H1 (cell line): Measurements from ENCODE around the gene OR14K1. TPM values are rescaled to one million over a fixed set of nuclear protein-coding genes. Genes with fewer than 3 reads are reported as not detected.

Experiments used
- CTCF ChIA-PET: fragments of 300-600 bp; sonication (Branson Sonifier 250); formaldehyde crosslinking; loops from one replicate; lab custom pipeline; 2021; ENCODE audit not compliant: partially characterized antibody; lab: Charles Lee
- POLR2A ChIA-PET: fragments of 300-600 bp; sonication (Branson Sonifier 250); formaldehyde crosslinking; loops from one replicate; lab custom pipeline; 2021; ENCODE audit warnings: inconsistent platforms; ENCODE audit not compliant: partially characterized antibody; lab: Charles Lee
- DNase-seq, 2 experiments: peaks; one replicate each; pipeline versions ENCODE4 v3.0.0 to v3.0.0-alpha.2; 2010 to 2022; ENCODE audit warnings: low spot score in 2 of 2, low read depth in 1 of 2, mixed read lengths in 1 of 2
- FAIRE-seq: peaks from 2 replicates; lab custom pipeline; 2011; peaks lifted over from hg19 to GRCh38; lab: Jason Lieb, UNC
- H2AFZ ChIP-seq: 2 replicates; pipeline ENCODE4 v1.8.1; 2012; ENCODE audit warnings: low read length, inconsistent platforms
- H2AK5ac ChIP-seq: 2 replicates; pipeline ENCODE4 v1.6.1; 2013; ENCODE audit warnings: low read depth, low read length
- H2BK120ac ChIP-seq: replicated peaks from 2 replicates; pipeline ENCODE3; 2013; ENCODE audit warnings: low read depth, low read length, inconsistent platforms
- H2BK12ac ChIP-seq: 2 replicates; pipeline ENCODE4 v1.6.1; 2013; ENCODE audit warnings: low read depth, low read length
- H2BK15ac ChIP-seq: 2 replicates; pipeline ENCODE4 v1.6.1; 2013; ENCODE audit warnings: low read length
- H2BK20ac ChIP-seq: 2 replicates; pipeline ENCODE4 v1.6.1; 2013; ENCODE audit warnings: low read length
- H2BK5ac ChIP-seq: 2 replicates; pipeline ENCODE4 v1.6.1; 2013; ENCODE audit warnings: low read depth, low read length
- H3K14ac ChIP-seq: 2 replicates; pipeline ENCODE4 v1.6.1; 2013; ENCODE audit warnings: inconsistent platforms; ENCODE audit not compliant: insufficient read length
- H3K18ac ChIP-seq: 2 replicates; pipeline ENCODE4 v1.6.1; 2013; ENCODE audit warnings: low read length; ENCODE audit errors: extremely low read depth
- H3K23ac ChIP-seq: 2 replicates; pipeline ENCODE4 v1.6.1; 2013; ENCODE audit warnings: inconsistent platforms; ENCODE audit not compliant: insufficient read length
- H3K23me2 ChIP-seq: 2 replicates; pipeline ENCODE4 v1.6.1; 2013; ENCODE audit warnings: low read depth, low read length
- H3K27ac ChIP-seq: 2 replicates; pipeline ENCODE4 v1.6.1; 2011; ENCODE audit warnings: low read depth, low read length, inconsistent platforms
- H3K27me3 ChIP-seq, 4 experiments: replicated peaks in 1 of 4; 1 replicate in 1 of 4; 2 replicates in 3 of 4; pipeline versions ENCODE4 v1.6.1 to v1.8.1; 2011 to 2013; ENCODE audit warnings: low read length in 3 of 4, mild to moderate bottlenecking in 3 of 4, inconsistent platforms in 2 of 4, mixed read lengths in 2 of 4, moderate library complexity in 1 of 4; ENCODE audit not compliant: control insufficient read depth in 3 of 4, insufficient read depth in 3 of 4; ENCODE audit errors: extremely low read depth in 1 of 4
- H3K36me3 ChIP-seq, 4 experiments: 2 replicates each; pipeline versions ENCODE4 v1.6.1 to v1.8.1; 2011 to 2013; ENCODE audit warnings: mild to moderate bottlenecking in 4 of 4, low read length in 3 of 4, moderate library complexity in 2 of 4, control low read depth in 1 of 4, inconsistent platforms in 1 of 4; ENCODE audit not compliant: insufficient read depth in 4 of 4, control insufficient read depth in 2 of 4
- H3K4ac ChIP-seq: replicated peaks from 2 replicates; pipeline ENCODE3; 2013; ENCODE audit warnings: low read length, low read depth, mixed read lengths, inconsistent platforms; ENCODE audit not compliant: insufficient read length
- H3K4me1 ChIP-seq, 4 experiments: replicated peaks in 1 of 4; 1 replicate in 1 of 4; 2 replicates in 3 of 4; pipeline versions ENCODE4 v1.6.1 to v1.8.1; 2011 to 2013; ENCODE audit warnings: low read length in 3 of 4, inconsistent platforms in 2 of 4, mixed read lengths in 1 of 4; ENCODE audit not compliant: insufficient read depth in 4 of 4, control insufficient read depth in 3 of 4
- H3K4me2 ChIP-seq, 2 experiments: 2 replicates each; pipeline versions ENCODE4 v1.6.1 to v1.8.1; 2011 to 2013; ENCODE audit warnings: low read depth in 2 of 2, low read length in 2 of 2, control low read depth in 1 of 2, inconsistent platforms in 1 of 2, mild to moderate bottlenecking in 1 of 2; ENCODE audit not compliant: insufficient read depth in 1 of 2
- H3K4me3 ChIP-seq, 4 experiments: fragments of 200-600, 300-600 bp in 1 of 4; sonication (generic), shearing (Covaris generic), sonication (Bioruptor Twin) in 1 of 4; 2 replicates each; pipeline versions ENCODE4 v1.5.1 to v1.8.1; 2011 to 2016; ENCODE audit warnings: low read length in 4 of 4, low read depth in 3 of 4, control low read depth in 2 of 4, inconsistent platforms in 2 of 4, mild to moderate bottlenecking in 2 of 4, mixed read lengths in 1 of 4, moderate library complexity in 1 of 4; ENCODE audit not compliant: insufficient read depth in 2 of 4; ENCODE audit errors: extremely low read depth in 1 of 4
- H3K56ac ChIP-seq: replicated peaks from 2 replicates; pipeline ENCODE3; 2013; ENCODE audit warnings: low read depth, mild to moderate bottlenecking, mixed read lengths, low read length, inconsistent platforms; ENCODE audit not compliant: insufficient read length
- H3K79me1 ChIP-seq: 2 replicates; pipeline ENCODE4 v1.6.1; 2013; ENCODE audit warnings: low read depth, low read length, control low read depth
- H3K79me2 ChIP-seq, 2 experiments: 2 replicates each; pipeline versions ENCODE4 v1.6.1 to v1.8.1; 2012 to 2013; ENCODE audit warnings: low read length in 2 of 2, mild to moderate bottlenecking in 2 of 2, inconsistent platforms in 1 of 2; ENCODE audit not compliant: insufficient read depth in 2 of 2, control insufficient read depth in 1 of 2
- H3K9ac ChIP-seq, 4 experiments: replicated peaks in 1 of 4; 1 replicate in 1 of 4; 2 replicates in 3 of 4; pipeline versions ENCODE4 v1.6.1 to v1.8.1; 2011 to 2013; ENCODE audit warnings: low read depth in 3 of 4, low read length in 3 of 4, control low read depth in 2 of 4, mild to moderate bottlenecking in 2 of 4, moderate library complexity in 2 of 4, inconsistent platforms in 1 of 4; ENCODE audit errors: extremely low read depth in 1 of 4
- H3K9me3 ChIP-seq, 2 experiments: 2 replicates each; pipeline versions ENCODE4 v1.6.1 to v1.8.1; 2012 to 2013; ENCODE audit warnings: mild to moderate bottlenecking in 2 of 2, moderate library complexity in 2 of 2, control low read depth in 1 of 2, inconsistent platforms in 1 of 2, low read depth in 1 of 2, low read length in 1 of 2, mixed read lengths in 1 of 2; ENCODE audit not compliant: insufficient read depth in 2 of 2
- H4K20me1 ChIP-seq, 2 experiments: replicated peaks in 1 of 2; 2 replicates each; pipeline versions ENCODE3 to v1.8.1; 2011 to 2013; ENCODE audit warnings: inconsistent platforms in 2 of 2, low read length in 2 of 2, mild to moderate bottlenecking in 1 of 2; ENCODE audit not compliant: insufficient read depth in 2 of 2, control insufficient read depth in 1 of 2
- H4K5ac ChIP-seq: 2 replicates; pipeline ENCODE4 v1.6.1; 2013; ENCODE audit warnings: low read length, low read depth, mixed read lengths, inconsistent platforms; ENCODE audit not compliant: insufficient read length
- H4K8ac ChIP-seq: 2 replicates; pipeline ENCODE4 v1.8.0; 2013; ENCODE audit warnings: mild to moderate bottlenecking, moderate library complexity, low read length, inconsistent platforms; ENCODE audit not compliant: insufficient read depth; ENCODE audit errors: extremely low read depth
- H4K91ac ChIP-seq: replicated peaks from 2 replicates; pipeline ENCODE3; 2013; ENCODE audit warnings: low read length, mixed read lengths, inconsistent platforms; ENCODE audit not compliant: insufficient read length
- BCL11A ChIP-seq, 2 experiments: IDR thresholded peaks; one replicate each; pipeline ENCODE4 v1.6.1; 2011; ENCODE audit warnings: low read depth in 2 of 2, low read length in 2 of 2, mild to moderate bottlenecking in 2 of 2
- EP300 ChIP-seq, 2 experiments: IDR thresholded peaks; 1 replicate in 1 of 2; 2 replicates in 1 of 2; pipeline ENCODE4 v1.6.1; 2011 to 2012; ENCODE audit warnings: low read depth in 2 of 2, low read length in 2 of 2, mild to moderate bottlenecking in 2 of 2, borderline replicate concordance in 1 of 2, inconsistent platforms in 1 of 2, moderate library complexity in 1 of 2
- POLR2AphosphoS5 ChIP-seq: IDR thresholded peaks from 2 replicates; pipeline ENCODE4 v1.6.1; 2011; ENCODE audit warnings: low read depth, low read length
- RFX5 ChIP-seq: IDR thresholded peaks from 2 replicates; pipeline ENCODE4 v1.6.1; 2011; ENCODE audit warnings: low read depth, low read length, improper control_type of control experiment, borderline replicate concordance
- SAP30 ChIP-seq: fragments of 300-600 bp; sonication (generic); IDR thresholded peaks from 2 replicates; pipeline ENCODE4 v1.7.1; 2012; ENCODE audit warnings: low read length, moderate library complexity, mild to moderate bottlenecking, inconsistent platforms; ENCODE audit not compliant: insufficient read depth, insufficient replicate concordance
- WGBS, 2 experiments: shearing (Covaris generic) in 1 of 2; methylation state at CpG; one replicate each; pipeline versions ENCODE4 v1.1.6 to v1.1.7; 2013 to 2015; ENCODE audit warnings: low lambda C conversion rate in 2 of 2, mixed read lengths in 2 of 2, inconsistent platforms in 1 of 2, low coverage in 1 of 2, missing lambda C conversion rate in 1 of 2; ENCODE audit not compliant: insufficient replicate concordance in 2 of 2, insufficient coverage in 1 of 2, insufficient read length in 1 of 2; ENCODE audit errors: extremely low coverage in 1 of 2, missing lambda C conversion rate in 1 of 2; 5-methylcytosine and 5-hydroxymethylcytosine counted together
- polyA plus RNA-seq, 7 experiments: library from polyadenylated mRNA; depleted of rRNA in 3 of 7; stranded (reverse) in 5 of 7; unstranded in 2 of 7; fragments of >200 nt in 5 of 7; fragments of 200-250 nt in 2 of 7; gene quantifications; 1 replicate in 5 of 7; 2 replicates in 1 of 7; 4 replicates in 1 of 7; pipeline versions ENCODE4 v1.2.1 to v1.2.3, GENCODE V29; 2011 to 2013; ENCODE audit warnings: missing spikeins in 2 of 7, mixed read lengths in 2 of 7
- total RNA-seq: library from RNA; stranded (reverse); fragmentation: NEBNext Ultra II Directional; extraction: Animal tissue kit (Norgen Biotek cat#: 25700); gene quantifications from 2 replicates; pipeline ENCODE4 v1.2.1, GENCODE V29; 2021

The OR14K1 gene
- total and polyA plus RNA-seq, 2 of the 8 experiments (the other 6 are each of a cell fraction or from before 2014, with no cell fraction given): not detected

DNA sequence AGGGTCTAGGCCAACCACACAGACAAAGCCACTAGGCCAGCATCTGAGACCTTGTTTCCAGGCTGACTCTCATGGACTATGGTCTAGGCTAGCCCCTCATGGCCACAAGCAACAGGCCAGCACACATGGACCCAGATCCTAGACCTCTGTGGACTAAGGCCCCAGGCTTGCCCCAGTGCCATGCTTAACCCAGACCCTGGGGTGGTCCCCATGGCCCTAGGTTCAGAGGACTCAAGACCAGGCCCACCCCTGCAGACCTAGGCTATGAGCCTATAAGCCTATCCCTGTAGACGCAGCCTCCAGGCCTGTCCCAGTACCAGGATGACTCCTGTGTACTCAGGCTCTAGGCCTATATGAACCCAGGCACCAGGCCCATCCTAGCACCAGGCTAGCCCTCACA lies 11.5 kb downstream of the OR14K1 start:
- no peak overlapping the region; the same call in 1 of the 2 replicates for H2BK5ac ChIP-seq
- no peaks in the 10 kb centered on the region for H3K4me1 ChIP-seq
- H3K4me2 ChIP-seq: no peak overlapping the region
- H4K5ac ChIP-seq: no peak overlapping the region
- no peak overlapping the region for H3K4me3 ChIP-seq
- H2BK120ac ChIP-seq: no peak overlapping the region
- H2BK12ac ChIP-seq: no peak overlapping the region
- H3K36me3 ChIP-seq: no peaks in the 10 kb centered on the region
- ChIA-PET POLR2A (no interaction called here), CTCF (no interaction called here)
- no peak overlapping the region for H4K91ac ChIP-seq
- no peak overlapping the region for H2AFZ ChIP-seq
- no peaks in the 10 kb centered on the region for H4K20me1 ChIP-seq
- H4K8ac ChIP-seq: no peak overlapping the region; the same call in 1 of the 2 replicates
- no peaks in the 10 kb centered on the region for H3K23me2 ChIP-seq
- H3K27me3 ChIP-seq: no peaks in the 10 kb centered on the region
- H3K14ac ChIP-seq: no peak overlapping the region
- no peak overlapping the region for H2BK20ac ChIP-seq
- H3K4ac ChIP-seq: no peak overlapping the region
- H3K9me3 ChIP-seq: peaks cover 38 to 50% of the 10 kb centered on the region in 2 experiments
- 73% methylated on average over 1 of the region's 1 CpG; no CpG with 5 or more reads in 1 of the 2 experiments for WGBS, 2 experiments
- H3K79me1 ChIP-seq: no peaks in the 10 kb centered on the region
- no peak overlapping the region for H3K18ac ChIP-seq
- no peak overlapping the region for H3K56ac ChIP-seq
- no peak for FAIRE-seq
- no peaks in the 10 kb centered on the region for H3K79me2 ChIP-seq
- no peak overlapping the region for H2BK15ac ChIP-seq
- no peak overlapping the region for H3K9ac ChIP-seq
- TF ChIP-seq EP300 (IDR thresholded peaks at IDR 0.05; ENCODE audit: borderline replicate concordance in 1 of 2, low read depth in 2 of 2, low read length in 2 of 2) (no peak), POLR2AphosphoS5 (no peak), SAP30 (no peak), RFX5 (no peak), BCL11A (IDR thresholded peaks at IDR 0.05; ENCODE audit: low read depth in 2 of 2, low read length in 2 of 2) (no peak)
- no peak overlapping the region for H3K23ac ChIP-seq
- H3K27ac ChIP-seq: no peak overlapping the region
- DNase-seq: no peak
- no peak overlapping the region for H2AK5ac ChIP-seq
